IPS-20b (cell line): ENCODE data around the gene TXN2.
"Not testable (repeated sequence)": the region's sequence is repeated elsewhere in the genome, so short reads cannot be mapped to it uniquely, and the experiment has no call there.

ENCODE experiments used
- H3K27ac ChIP-seq: one replicate; pipeline ENCODE4 v1.5.1; 2013; ENCODE audit warnings: low read length
- H3K27me3 ChIP-seq: 2 replicates; pipeline ENCODE4 v1.6.1; 2013; ENCODE audit warnings: mild to moderate bottlenecking, low read length, inconsistent platforms; ENCODE audit not compliant: insufficient read depth
- H3K36me3 ChIP-seq: 2 replicates; pipeline ENCODE4 v1.6.1; 2013; ENCODE audit warnings: low read depth, mild to moderate bottlenecking, inconsistent platforms, low read length, moderate library complexity; ENCODE audit not compliant: insufficient read depth
- H3K4me1 ChIP-seq: 2 replicates; pipeline ENCODE4 v1.6.1; 2013; ENCODE audit warnings: mild to moderate bottlenecking, control low read depth, inconsistent platforms, low read length, moderate library complexity; ENCODE audit not compliant: insufficient read depth
- H3K4me3 ChIP-seq: 2 replicates; pipeline ENCODE4 v1.5.1; 2013; ENCODE audit warnings: mild to moderate bottlenecking, low read length, inconsistent platforms
- H3K9ac ChIP-seq: 2 replicates; pipeline ENCODE4 v1.6.1; 2013; ENCODE audit warnings: low read depth, mild to moderate bottlenecking, inconsistent platforms, low read length, moderate library complexity
- H3K9me3 ChIP-seq: 2 replicates; pipeline ENCODE4 v1.6.1; 2013; ENCODE audit warnings: mild to moderate bottlenecking, low read depth, low read length, inconsistent platforms; ENCODE audit not compliant: insufficient read depth

The TXN2 gene

DNA sequence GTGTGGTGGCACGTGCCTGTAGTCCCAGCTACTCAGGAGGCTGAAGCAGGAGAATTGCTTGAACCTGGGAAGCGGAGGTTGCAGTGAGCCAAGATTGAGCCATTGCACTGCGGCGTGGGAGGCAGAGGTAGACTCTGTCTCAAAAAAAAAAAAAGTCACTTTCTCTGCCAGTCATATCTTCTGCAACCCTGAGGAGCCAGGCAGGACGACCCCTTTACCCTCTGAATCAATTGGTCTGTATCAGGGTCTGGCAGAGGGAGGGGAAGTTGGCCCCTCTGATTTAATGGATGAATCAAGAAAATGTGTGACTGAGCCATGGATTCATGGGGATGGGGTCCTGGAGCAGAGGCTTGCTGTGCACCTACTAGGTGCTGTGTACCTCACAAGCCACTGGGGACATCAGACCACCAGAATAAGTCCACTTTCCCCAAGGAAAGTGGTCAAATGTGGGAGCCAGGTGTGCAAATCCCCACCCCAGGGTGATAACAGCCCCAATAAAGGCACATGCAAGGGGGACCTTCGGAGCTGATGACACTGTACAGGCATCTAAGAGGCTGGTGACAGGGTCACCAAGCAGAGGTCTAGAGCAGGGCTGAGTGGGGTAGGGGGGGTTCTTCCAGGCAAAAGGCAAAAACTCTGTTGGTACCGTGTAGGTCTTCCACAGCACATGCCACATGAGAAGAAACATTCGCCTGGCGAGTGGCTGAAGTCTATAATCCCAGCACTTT lies 29.0 kb downstream of the TXN2 start:
- Histone ChIP-seq H3K36me3 (no peaks in the 10 kb centered on the region), H3K9me3 (no peaks in the 10 kb centered on the region), H3K4me3 (no peak overlapping the region), H3K4me1 (peaks cover 12% of the 10 kb centered on the region), H3K9ac (no peak overlapping the region), H3K27ac (no peak overlapping the region), H3K27me3 (no peaks in the 10 kb centered on the region)

GRCh38 chr22:36450923-36451322 lies 30.5 kb downstream of the TXN2 start:
- not testable (repeated sequence) for H3K27me3 ChIP-seq, H3K9me3 ChIP-seq, H3K9ac ChIP-seq, H3K36me3 ChIP-seq, H3K4me3 ChIP-seq, H3K27ac ChIP-seq
- peaks cover 11% of the 10 kb centered on the region for H3K4me1 ChIP-seq

- no peak overlapping the region for H3K9ac ChIP-seq
- H3K36me3 ChIP-seq = no peaks in the 10 kb centered on the region
- H3K4me3 ChIP-seq = no peak overlapping the region
- peaks cover 4% of the 10 kb centered on the region; the same call in 1 of the 2 replicates for H3K4me1 ChIP-seq
- H3K9me3 ChIP-seq = no peaks in the 10 kb centered on the region
- H3K27ac ChIP-seq = no peak overlapping the region
- no peaks in the 10 kb centered on the region for H3K27me3 ChIP-seq
These were observed 31.8 kb downstream of the TXN2 start for GRCh38 chr22:36449596-36450175.

GRCh38 chr22:36447632-36448031 lies 33.8 kb downstream of the TXN2 start:
- Histone ChIP-seq H3K4me3 (no peak overlapping the region), H3K4me1 (peaks cover 4% of the 10 kb centered on the region; the same call in 1 of the 2 replicates), H3K9ac (no peak overlapping the region), H3K27me3 (no peaks in the 10 kb centered on the region), H3K9me3 (no peaks in the 10 kb centered on the region), H3K36me3 (no peaks in the 10 kb centered on the region), H3K27ac (no peak overlapping the region)

- no peak overlapping the region for H3K4me3 ChIP-seq
- no peaks in the 10 kb centered on the region for H3K36me3 ChIP-seq
- no peak overlapping the region for H3K9ac ChIP-seq
- no peak overlapping the region for H3K27ac ChIP-seq
- H3K9me3 ChIP-seq = no peaks in the 10 kb centered on the region
- H3K27me3 ChIP-seq = no peaks in the 10 kb centered on the region
- H3K4me1 ChIP-seq = no peaks in the 10 kb centered on the region; the same call in 1 of the 2 replicates
These were observed 36.2 kb downstream of the TXN2 start for GRCh38 chr22:36445158-36445668.

DNA sequence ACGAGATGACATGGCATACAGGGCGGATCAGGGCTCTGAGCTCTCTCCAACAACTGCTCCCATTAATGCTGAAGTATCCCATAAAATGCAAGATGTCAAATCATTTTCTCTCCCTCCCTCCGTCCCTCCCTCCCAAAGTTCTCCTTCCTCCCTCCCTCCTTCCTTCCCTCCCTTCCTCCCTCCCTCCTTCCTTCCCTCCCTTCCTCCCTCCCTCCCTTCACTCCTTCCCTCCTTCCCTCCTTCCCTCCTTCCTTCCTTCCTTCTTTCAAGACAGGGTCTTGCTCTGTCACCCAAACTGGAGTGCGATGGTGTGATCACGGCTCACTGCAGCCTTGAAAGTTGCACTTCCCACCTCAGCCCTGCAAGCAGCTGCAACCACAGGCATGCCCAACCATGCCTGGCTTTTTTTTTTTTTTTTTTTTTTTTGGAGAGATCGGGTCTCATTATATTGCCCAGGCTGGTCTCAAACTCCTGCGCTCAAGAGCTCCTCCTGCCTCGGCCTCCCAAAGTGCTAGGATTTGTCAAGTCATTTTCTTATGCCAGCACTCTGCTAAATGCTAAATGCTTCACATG lies 38.2 kb downstream of the TXN2 start:
- Histone ChIP-seq H3K27ac (no peak overlapping the region), H3K36me3 (no peaks in the 10 kb centered on the region), H3K9me3 (no peaks in the 10 kb centered on the region), H3K9ac (no peak overlapping the region), H3K4me3 (no peak overlapping the region), H3K27me3 (no peaks in the 10 kb centered on the region), H3K4me1 (no peaks in the 10 kb centered on the region; the same call in 1 of the 2 replicates)

- Histone ChIP-seq H3K9me3 (no peaks in the 10 kb centered on the region), H3K27me3 (no peaks in the 10 kb centered on the region), H3K4me3 (no peak overlapping the region), H3K9ac (no peak overlapping the region), H3K36me3 (no peaks in the 10 kb centered on the region), H3K4me1 (no peaks in the 10 kb centered on the region; the same call in 1 of the 2 replicates), H3K27ac (no peak overlapping the region)
These were observed 38.8 kb downstream of the TXN2 start for GRCh38 chr22:36442506-36443197.

- Histone ChIP-seq H3K4me1 (no peaks in the 10 kb centered on the region; the same call in 1 of the 2 replicates), H3K27ac (no peak overlapping the region), H3K9ac (no peak overlapping the region)
These were observed 40.9 kb downstream of the TXN2 start for GRCh38 chr22:36440429-36441002.

DNA sequence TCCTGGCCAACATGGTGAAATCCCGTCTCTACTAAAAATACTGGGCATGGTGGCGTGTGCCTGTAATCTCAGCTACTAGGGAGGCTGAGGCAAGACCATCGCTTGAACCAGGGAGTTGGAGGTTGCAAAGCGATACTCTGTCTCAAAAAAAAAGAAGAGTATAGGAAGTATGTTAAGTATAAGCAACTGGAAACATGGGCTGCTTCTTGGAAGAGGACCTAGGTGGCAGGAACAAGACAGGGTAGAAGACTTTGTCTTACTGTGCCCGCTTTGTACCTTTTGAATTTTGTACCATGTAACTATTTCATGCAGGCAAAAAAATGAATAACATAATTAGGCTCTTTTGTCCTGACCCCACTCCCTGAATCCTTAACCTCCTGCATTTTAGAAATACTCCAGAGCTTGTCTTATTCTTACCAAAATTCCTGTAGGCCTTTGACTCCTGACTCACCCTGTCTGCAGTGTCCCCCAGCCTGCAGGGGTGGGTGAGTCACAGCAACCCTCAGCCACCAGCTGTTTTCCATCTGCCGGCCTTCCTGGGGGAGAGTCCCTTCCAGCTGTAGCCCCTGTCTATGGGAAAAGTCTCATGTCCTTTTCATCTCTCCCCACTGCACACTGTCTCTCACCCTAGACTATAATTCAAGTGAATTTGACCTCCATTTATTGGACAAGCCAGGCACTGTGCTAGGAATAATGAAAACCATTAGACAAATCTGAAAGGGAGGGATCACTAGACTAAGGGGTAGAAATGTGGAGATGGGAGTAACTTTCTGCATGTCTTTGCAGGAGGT lies 41.8 kb downstream of the TXN2 start:
- no peak overlapping the region for H3K27ac ChIP-seq
- no peaks in the 10 kb centered on the region for H3K9me3 ChIP-seq

More at GRCh38 chr22:36440429-36441002, 40.9 kb downstream of the TXN2 start:
- Histone ChIP-seq H3K9me3 (no peaks in the 10 kb centered on the region), H3K27me3 (no peaks in the 10 kb centered on the region), H3K36me3 (no peaks in the 10 kb centered on the region), H3K4me3 (no peak overlapping the region)

DNA sequence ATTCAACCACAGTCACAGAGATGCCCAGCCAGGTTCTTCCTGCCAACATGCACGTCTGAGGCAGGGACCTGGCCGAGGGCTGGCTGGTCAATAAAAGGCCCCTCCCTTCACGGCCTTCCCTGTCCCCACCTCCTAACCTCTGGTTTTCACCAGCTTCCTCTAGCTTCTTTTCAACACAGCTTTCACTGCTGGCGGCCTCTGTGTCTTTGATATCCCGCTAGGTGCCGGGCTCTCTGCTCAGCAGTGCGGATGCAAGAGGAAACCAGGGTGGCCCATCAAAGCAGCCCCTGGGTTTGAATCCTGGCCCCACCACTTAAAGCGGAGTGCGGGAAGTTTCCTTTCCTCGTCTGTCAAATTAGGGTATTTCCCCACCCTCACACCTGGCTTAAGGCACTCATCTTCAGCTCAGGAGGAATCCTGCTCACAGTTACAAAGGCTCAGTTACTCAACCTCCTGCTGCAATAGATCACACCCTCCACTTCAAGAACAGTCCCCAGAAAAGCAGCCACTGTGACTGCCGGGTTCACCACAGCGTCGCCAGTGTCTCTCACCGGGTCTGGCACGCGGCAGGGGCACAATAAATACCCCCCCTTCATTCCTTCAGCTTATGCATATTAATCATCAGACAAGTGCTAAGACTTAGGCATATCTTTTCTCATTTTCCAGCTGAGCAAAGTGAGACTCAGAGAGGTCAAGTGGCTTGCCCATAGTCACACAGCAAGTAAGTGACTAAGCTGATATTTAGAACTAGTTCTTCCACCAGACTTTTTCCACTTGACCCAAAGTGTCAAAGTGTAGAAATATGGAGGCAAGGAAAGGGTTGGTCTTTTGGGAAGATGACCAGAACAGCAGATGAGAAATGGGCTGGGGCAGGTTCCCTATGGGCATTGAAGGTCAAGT lies 45.7 kb downstream of the TXN2 start:
- Histone ChIP-seq H3K27ac (no peak overlapping the region), H3K36me3 (no peaks in the 10 kb centered on the region), H3K4me1 (peaks cover 9% of the 10 kb centered on the region), H3K27me3 (no peaks in the 10 kb centered on the region), H3K4me3 (no peak overlapping the region), H3K9ac (no peak overlapping the region), H3K9me3 (no peaks in the 10 kb centered on the region)

More for the DNA sequence above, 41.8 kb downstream of the TXN2 start:
- H3K4me3 ChIP-seq = no peak overlapping the region
- H3K27me3 ChIP-seq = no peaks in the 10 kb centered on the region
- no peaks in the 10 kb centered on the region; the same call in 1 of the 2 replicates for H3K4me1 ChIP-seq
- no peaks in the 10 kb centered on the region for H3K36me3 ChIP-seq
- H3K9ac ChIP-seq = no peak overlapping the region
